Measurements from ENCODE around the gene HACD2.

The HACD2 gene

DNA sequence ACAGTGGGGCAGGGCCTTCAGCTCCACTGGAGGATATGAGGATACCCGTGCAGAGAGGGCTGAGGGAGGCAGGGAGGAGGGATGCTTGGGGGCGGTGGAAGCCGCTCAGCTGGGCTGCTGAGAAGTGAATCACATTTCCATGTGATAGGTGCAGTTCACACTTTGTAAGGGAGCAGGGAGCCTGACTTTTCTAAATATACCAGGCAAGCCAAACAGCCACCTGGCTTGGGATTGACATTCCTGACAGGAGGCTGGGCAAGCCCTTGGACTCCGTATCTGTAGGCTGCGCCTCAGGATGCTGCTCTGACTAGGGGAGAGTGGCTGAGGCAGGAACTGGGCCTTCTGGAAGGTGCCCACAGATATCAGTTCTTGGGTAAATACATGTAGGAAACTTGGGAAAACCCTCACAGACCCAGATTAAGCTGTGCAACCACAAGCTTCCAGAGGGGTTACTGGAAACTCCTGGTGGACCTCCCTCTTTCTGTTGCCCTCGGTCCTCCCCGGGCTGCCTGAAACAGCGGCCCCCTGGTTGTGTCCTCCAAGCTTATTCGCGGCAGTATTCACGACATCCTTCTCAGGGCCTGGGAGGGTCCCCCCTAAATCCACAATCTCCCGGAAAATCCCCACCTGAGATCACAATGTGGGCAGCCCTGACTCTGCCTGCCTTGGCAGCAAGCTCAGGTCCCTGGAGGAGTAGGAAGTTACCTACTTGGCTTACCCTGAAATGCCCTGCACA, 103.0 kb downstream of the HACD2 start:
- H2AFZ ChIP-seq (ENCODE audit: insufficient read depth, low read length, poor library complexity): no peak overlapping the region
- no peak overlapping the region for H4K8ac ChIP-seq (ENCODE audit: low read depth, low read length)
- no peak overlapping the region for H3K4ac ChIP-seq (ENCODE audit: low read depth, low read length)
- no peak overlapping the region for H2AK5ac ChIP-seq (ENCODE audit: low read length)
- H3K14ac ChIP-seq (ENCODE audit: low read length): no peak overlapping the region
- no peak overlapping the region for H3K18ac ChIP-seq (ENCODE audit: low read length)
- H3K79me1 ChIP-seq (ENCODE audit: low read length): no peaks in the 10 kb centered on the region
- no peaks in the 10 kb centered on the region for H3K79me2 ChIP-seq (ENCODE audit: control insufficient read depth, insufficient read depth, low read length, poor library complexity)
- WGBS (ENCODE audit: extremely low coverage, insufficient coverage, insufficient read length): no CpG with 5 or more reads among the region's 12 CpGs
- no peak overlapping the region for H4K12ac ChIP-seq (ENCODE audit: low read depth, low read length)
- H4K91ac ChIP-seq (ENCODE audit: low read depth, low read length): no peak overlapping the region
- H2BK120ac ChIP-seq (ENCODE audit: insufficient read depth, low read length, poor library complexity): no peak overlapping the region
- H3K4me1 ChIP-seq (ENCODE audit: control insufficient read depth in 1 of 2, insufficient read depth in 2 of 2, low read length in 2 of 2): no peaks in the 10 kb centered on the region
- H3K27ac ChIP-seq (ENCODE audit: low read depth, low read length): no peak overlapping the region
- H3K4me3 ChIP-seq (ENCODE audit: low read depth, low read length): no peak overlapping the region
- H3K4me2 ChIP-seq (ENCODE audit: low read length): no peak overlapping the region
- no peak overlapping the region for H2BK12ac ChIP-seq (ENCODE audit: low read length)
- no peak for DNase-seq
- no peaks in the 10 kb centered on the region for H3K27me3 ChIP-seq (ENCODE audit: insufficient read depth, low read length)
- no peaks in the 10 kb centered on the region for H3K36me3 ChIP-seq (ENCODE audit: control insufficient read depth in 1 of 2, insufficient read depth in 2 of 2, low read length in 2 of 2)
- no peak overlapping the region for H3K23ac ChIP-seq (ENCODE audit: low read length)
- H2BK5ac ChIP-seq (ENCODE audit: low read depth, low read length, poor library complexity): no peak overlapping the region
- no peak overlapping the region for H3K9ac ChIP-seq (ENCODE audit: low read length)
- no peaks in the 10 kb centered on the region for H3K9me3 ChIP-seq (ENCODE audit: insufficient read depth, low read depth, low read length)

DNA sequence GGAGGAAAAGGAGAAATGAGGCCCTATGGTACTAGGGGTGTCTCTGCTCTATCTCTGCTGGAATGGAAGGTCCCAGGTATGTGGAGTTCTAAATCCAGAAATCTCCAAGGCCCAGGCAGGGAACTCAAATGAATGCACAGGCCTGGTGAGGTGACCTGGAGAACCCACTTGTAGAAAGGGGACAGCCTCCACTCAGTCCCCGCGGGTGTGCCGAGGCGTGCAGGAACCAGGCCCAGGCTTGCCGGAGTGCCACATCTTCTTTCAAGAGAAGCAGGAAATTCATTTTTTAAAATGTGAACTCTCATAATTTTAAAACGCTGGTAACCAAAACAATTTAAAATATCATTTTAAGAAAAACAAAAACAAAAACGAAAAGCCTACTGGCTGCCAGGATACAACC, 103.8 kb downstream of the HACD2 start:
- Histone ChIP-seq H3K4ac (ENCODE audit: low read depth, low read length) (no peak overlapping the region), H3K9ac (ENCODE audit: low read length) (no peak overlapping the region), H3K4me2 (ENCODE audit: low read length) (no peak overlapping the region), H2AK5ac (ENCODE audit: low read length) (no peak overlapping the region), H4K12ac (ENCODE audit: low read depth, low read length) (no peak overlapping the region), H3K14ac (ENCODE audit: low read length) (no peak overlapping the region), H4K8ac (ENCODE audit: low read depth, low read length) (no peak overlapping the region), H3K79me1 (ENCODE audit: low read length) (no peaks in the 10 kb centered on the region), H2BK120ac (ENCODE audit: insufficient read depth, low read length, poor library complexity) (no peak overlapping the region), H4K91ac (ENCODE audit: low read depth, low read length) (no peak overlapping the region), H3K79me2 (ENCODE audit: control insufficient read depth, insufficient read depth, low read length, poor library complexity) (no peaks in the 10 kb centered on the region), H3K27me3 (ENCODE audit: insufficient read depth, low read length) (no peaks in the 10 kb centered on the region), H2BK5ac (ENCODE audit: low read depth, low read length, poor library complexity) (no peak overlapping the region), H3K18ac (ENCODE audit: low read length) (no peak overlapping the region), H3K4me3 (ENCODE audit: low read depth, low read length) (no peak overlapping the region), H3K4me1 (ENCODE audit: control insufficient read depth in 1 of 2, insufficient read depth in 2 of 2, low read length in 2 of 2) (no peaks in the 10 kb centered on the region), H2AFZ (ENCODE audit: insufficient read depth, low read length, poor library complexity) (no peak overlapping the region), H3K36me3 (ENCODE audit: control insufficient read depth in 1 of 2, insufficient read depth in 2 of 2, low read length in 2 of 2) (no peaks in the 10 kb centered on the region), H2BK12ac (ENCODE audit: low read length) (no peak overlapping the region), H3K27ac (ENCODE audit: low read depth, low read length) (no peak overlapping the region), H3K23ac (ENCODE audit: low read length) (no peak overlapping the region), H3K9me3 (ENCODE audit: insufficient read depth, low read depth, low read length) (no peaks in the 10 kb centered on the region)
- no peak for DNase-seq
- no CpG with 5 or more reads among the region's 7 CpGs for WGBS (ENCODE audit: extremely low coverage, insufficient coverage, insufficient read length)

DNA sequence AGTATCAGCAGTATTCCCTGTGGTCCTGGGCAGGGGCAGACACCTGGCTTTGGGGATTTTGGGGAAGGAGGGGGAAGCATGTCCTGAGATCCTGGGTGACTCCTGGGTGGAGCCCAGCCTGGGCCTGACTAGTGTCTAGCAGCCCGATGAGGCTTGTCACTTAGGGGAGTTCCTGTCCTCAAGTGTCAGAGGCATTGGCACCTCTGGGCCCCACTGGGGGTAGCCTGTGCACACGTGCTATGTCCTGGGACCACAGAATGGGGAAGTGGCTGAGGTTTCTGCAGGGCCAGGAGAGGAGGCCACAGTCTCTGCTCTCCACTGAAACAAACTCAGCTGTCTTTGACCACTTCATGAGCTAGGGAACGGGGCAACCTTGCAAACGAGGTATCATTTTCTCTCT, 104.4 kb downstream of the HACD2 start:
- WGBS (ENCODE audit: extremely low coverage, insufficient coverage, insufficient read length): no CpG with 5 or more reads among the region's 4 CpGs
- H3K9me3 ChIP-seq (ENCODE audit: insufficient read depth, low read depth, low read length): no peaks in the 10 kb centered on the region
- H4K91ac ChIP-seq (ENCODE audit: low read depth, low read length): no peak overlapping the region
- H2BK120ac ChIP-seq (ENCODE audit: insufficient read depth, low read length, poor library complexity): no peak overlapping the region
- no peaks in the 10 kb centered on the region for H3K27me3 ChIP-seq (ENCODE audit: insufficient read depth, low read length)
- H3K4ac ChIP-seq (ENCODE audit: low read depth, low read length): no peak overlapping the region
- H3K4me1 ChIP-seq (ENCODE audit: control insufficient read depth in 1 of 2, insufficient read depth in 2 of 2, low read length in 2 of 2): no peaks in the 10 kb centered on the region
- no peak overlapping the region for H3K23ac ChIP-seq (ENCODE audit: low read length)
- H4K12ac ChIP-seq (ENCODE audit: low read depth, low read length): no peak overlapping the region
- no peak overlapping the region for H2AFZ ChIP-seq (ENCODE audit: insufficient read depth, low read length, poor library complexity)
- H3K4me3 ChIP-seq (ENCODE audit: low read depth, low read length): no peak overlapping the region
- no peak overlapping the region for H3K27ac ChIP-seq (ENCODE audit: low read depth, low read length)
- H2AK5ac ChIP-seq (ENCODE audit: low read length): no peak overlapping the region
- H3K4me2 ChIP-seq (ENCODE audit: low read length): no peak overlapping the region
- no peak overlapping the region for H2BK5ac ChIP-seq (ENCODE audit: low read depth, low read length, poor library complexity)
- H4K8ac ChIP-seq (ENCODE audit: low read depth, low read length): no peak overlapping the region
- DNase-seq: no peak
- no peaks in the 10 kb centered on the region for H3K79me1 ChIP-seq (ENCODE audit: low read length)
- H3K36me3 ChIP-seq (ENCODE audit: control insufficient read depth in 1 of 2, insufficient read depth in 2 of 2, low read length in 2 of 2): no peaks in the 10 kb centered on the region
- H2BK12ac ChIP-seq (ENCODE audit: low read length): no peak overlapping the region
- no peaks in the 10 kb centered on the region for H3K79me2 ChIP-seq (ENCODE audit: control insufficient read depth, insufficient read depth, low read length, poor library complexity)
- H3K14ac ChIP-seq (ENCODE audit: low read length): no peak overlapping the region
- no peak overlapping the region for H3K18ac ChIP-seq (ENCODE audit: low read length)
- H3K9ac ChIP-seq (ENCODE audit: low read length): no peak overlapping the region

DNA sequence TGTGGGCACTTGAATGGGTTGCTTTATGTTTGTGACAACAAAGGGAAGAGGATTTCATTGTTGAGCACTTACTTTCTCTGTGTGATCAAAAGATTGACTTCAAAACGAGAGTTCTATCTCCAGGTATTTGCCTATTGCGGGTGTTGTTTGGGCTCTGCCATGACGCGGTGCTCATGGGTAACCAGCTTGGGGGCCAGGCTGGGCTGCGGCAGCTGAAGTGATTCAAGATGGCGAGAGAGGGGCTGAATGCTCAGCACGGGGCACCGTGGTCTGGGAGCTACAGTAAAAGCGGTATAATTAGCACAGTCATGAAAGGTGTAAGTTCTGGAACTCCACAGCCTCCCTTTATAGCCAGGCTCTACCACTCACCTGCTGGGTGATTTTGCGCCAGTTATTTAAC, 105.0 kb downstream of the HACD2 start:
- Histone ChIP-seq H3K14ac (ENCODE audit: low read length) (no peak overlapping the region), H3K18ac (ENCODE audit: low read length) (no peak overlapping the region), H4K12ac (ENCODE audit: low read depth, low read length) (no peak overlapping the region), H3K27me3 (ENCODE audit: insufficient read depth, low read length) (no peaks in the 10 kb centered on the region), H3K23ac (ENCODE audit: low read length) (no peak overlapping the region), H2BK120ac (ENCODE audit: insufficient read depth, low read length, poor library complexity) (no peak overlapping the region), H4K8ac (ENCODE audit: low read depth, low read length) (no peak overlapping the region), H3K4me2 (ENCODE audit: low read length) (no peak overlapping the region), H3K9ac (ENCODE audit: low read length) (no peak overlapping the region), H3K4me1 (ENCODE audit: control insufficient read depth in 1 of 2, insufficient read depth in 2 of 2, low read length in 2 of 2) (no peaks in the 10 kb centered on the region), H3K36me3 (ENCODE audit: control insufficient read depth in 1 of 2, insufficient read depth in 2 of 2, low read length in 2 of 2) (no peaks in the 10 kb centered on the region), H3K4me3 (ENCODE audit: low read depth, low read length) (no peak overlapping the region), H2BK12ac (ENCODE audit: low read length) (no peak overlapping the region), H4K91ac (ENCODE audit: low read depth, low read length) (no peak overlapping the region), H2BK5ac (ENCODE audit: low read depth, low read length, poor library complexity) (no peak overlapping the region), H3K27ac (ENCODE audit: low read depth, low read length) (no peak overlapping the region), H3K79me1 (ENCODE audit: low read length) (no peaks in the 10 kb centered on the region), H3K9me3 (ENCODE audit: insufficient read depth, low read depth, low read length) (no peaks in the 10 kb centered on the region), H3K79me2 (ENCODE audit: control insufficient read depth, insufficient read depth, low read length, poor library complexity) (no peaks in the 10 kb centered on the region), H2AK5ac (ENCODE audit: low read length) (no peak overlapping the region), H3K4ac (ENCODE audit: low read depth, low read length) (no peak overlapping the region), H2AFZ (ENCODE audit: insufficient read depth, low read length, poor library complexity) (no peak overlapping the region)
- no peak for DNase-seq
- WGBS (ENCODE audit: extremely low coverage, insufficient coverage, insufficient read length): no CpG with 5 or more reads among the region's 10 CpGs

Data from trophoblast cell (in vitro differentiated cells and primary cell).